Urinary bladder (tissue), 4 donors: Measurements from ENCODE around the gene TYW1B. TPM values are rescaled to one million over a fixed set of nuclear protein-coding genes. Genes with fewer than 3 reads are reported as not detected.
"Not testable (repeated sequence)": the region's sequence is repeated elsewhere in the genome, so short reads cannot be mapped to it uniquely, and the experiment has no call there.

Experiments
- DNase-seq: peaks from one replicate; pipeline ENCODE4 v3.0.0-alpha.2; 2015; ENCODE audit errors: extremely low spot score
- H3K27ac ChIP-seq: one replicate; pipeline ENCODE4 v1.5.1; 2013; ENCODE audit warnings: low read depth, mild to moderate bottlenecking, moderate library complexity
- H3K36me3 ChIP-seq: one replicate; pipeline ENCODE4 v1.6.1; 2013; ENCODE audit warnings: mild to moderate bottlenecking, moderate library complexity; ENCODE audit not compliant: insufficient read depth
- H3K4me1 ChIP-seq: one replicate; pipeline ENCODE4 v1.6.1; 2013; ENCODE audit warnings: mild to moderate bottlenecking, moderate library complexity; ENCODE audit not compliant: insufficient read depth
- H3K4me3 ChIP-seq: one replicate; pipeline ENCODE4 v1.5.1; 2013; ENCODE audit warnings: low read depth, low read length
- WGBS: extraction: QIAGEN DNeasy Blood & Tissue Kit; methylation state at CpG from one replicate; pipeline ENCODE4 v1.1.7; 2013; 5-methylcytosine and 5-hydroxymethylcytosine counted together
- polyA plus RNA-seq: library from polyadenylated mRNA; stranded (reverse); fragments of 200-250 nt; gene quantifications from one replicate; pipeline ENCODE4 v1.2.3, GENCODE V29; 2013
- total RNA-seq: library from RNA; depleted of rRNA; stranded (reverse); fragments of >200 nt; gene quantifications from one replicate; pipeline ENCODE4 v1.2.3, GENCODE V29; 2014
- donor health status: healthy with polysubstance abuse.
- donor health status: healthy.

The TYW1B gene
- total and polyA plus RNA-seq, 2 donors, result 2.6 to 4.9 TPM

- DNase-seq, H3K27ac ChIP-seq, H3K4me1 ChIP-seq, H3K4me3 ChIP-seq, H3K36me3 ChIP-seq: not testable (repeated sequence)
- WGBS, result 26% methylated on average over 1 of the region's 1 CpG
These were observed 26.4 kb downstream of the TYW1B start for GRCh38 chr7:72801564-72801963.

- not testable (repeated sequence) for H3K4me1 ChIP-seq, H3K36me3 ChIP-seq, DNase-seq, H3K4me3 ChIP-seq, H3K27ac ChIP-seq
- 97% methylated on average over 2 of the region's 2 CpGs for WGBS
These were observed 32.6 kb downstream of the TYW1B start for GRCh38 chr7:72795401-72795800.

- Histone ChIP-seq H3K36me3 (no peaks in the 10 kb centered on the region), H3K4me1 (no peaks in the 10 kb centered on the region), H3K4me3 (no peak overlapping the region), H3K27ac (no peak overlapping the region)
- 93% methylated on average over 6 of the region's 6 CpGs for WGBS
- DNase-seq, result no peak
These were observed 34.2 kb downstream of the TYW1B start for GRCh38 chr7:72793791-72794190.

GRCh38 chr7:72790698-72791060 lies 37.3 kb downstream of the TYW1B start:
- not testable (repeated sequence) for H3K4me3 ChIP-seq, DNase-seq, H3K27ac ChIP-seq, H3K4me1 ChIP-seq, H3K36me3 ChIP-seq
- WGBS, result 87% methylated on average over 3 of the region's 3 CpGs

GRCh38 chr7:72790048-72790697 lies 37.8 kb downstream of the TYW1B start:
- H3K4me1 ChIP-seq, H3K36me3 ChIP-seq, H3K4me3 ChIP-seq, H3K27ac ChIP-seq, DNase-seq: not testable (repeated sequence)
- WGBS, result 84% methylated on average over 6 of the region's 6 CpGs

- H3K27ac ChIP-seq, result no peak overlapping the region
- H3K4me3 ChIP-seq, result no peak overlapping the region
- no peaks in the 10 kb centered on the region for H3K36me3 ChIP-seq
- H3K4me1 ChIP-seq, result no peaks in the 10 kb centered on the region
- no peak for DNase-seq
- WGBS, result 95% methylated on average over 8 of the region's 8 CpGs
These were observed 42.6 kb downstream of the TYW1B start for GRCh38 chr7:72785166-72785955.

- not testable (repeated sequence) for H3K36me3 ChIP-seq, H3K4me1 ChIP-seq, DNase-seq, H3K27ac ChIP-seq, H3K4me3 ChIP-seq
- WGBS, result 47% methylated on average over 4 of the region's 4 CpGs
These were observed 44.2 kb downstream of the TYW1B start for GRCh38 chr7:72783601-72784370.

GRCh38 chr7:72781631-72782030 lies 46.4 kb downstream of the TYW1B start:
- WGBS, result 89% methylated on average over 6 of the region's 6 CpGs
- DNase-seq, result no peak
- Histone ChIP-seq H3K27ac (no peak overlapping the region), H3K4me1 (no peaks in the 10 kb centered on the region), H3K36me3 (no peaks in the 10 kb centered on the region), H3K4me3 (no peak overlapping the region)

GRCh38 chr7:72781161-72781560 lies 46.8 kb downstream of the TYW1B start:
- no peak overlapping the region for H3K27ac ChIP-seq
- no peak overlapping the region for H3K4me3 ChIP-seq
- H3K36me3 ChIP-seq, result no peaks in the 10 kb centered on the region
- H3K4me1 ChIP-seq, result no peaks in the 10 kb centered on the region
- DNase-seq, result no peak
- WGBS, result 92% methylated on average over 8 of the region's 8 CpGs

GRCh38 chr7:72780289-72780894 lies 47.6 kb downstream of the TYW1B start:
- H3K4me1 ChIP-seq, H3K27ac ChIP-seq, H3K36me3 ChIP-seq, H3K4me3 ChIP-seq, DNase-seq: not testable (repeated sequence)
- 92% methylated on average over 5 of the region's 5 CpGs for WGBS

- DNase-seq, H3K4me1 ChIP-seq, H3K4me3 ChIP-seq, H3K36me3 ChIP-seq, H3K27ac ChIP-seq: not testable (repeated sequence)
- 93% methylated on average over 2 of the region's 2 CpGs for WGBS
These were observed 50.8 kb downstream of the TYW1B start for GRCh38 chr7:72777167-72777566.

- H3K36me3 ChIP-seq, H3K27ac ChIP-seq, H3K4me3 ChIP-seq, DNase-seq, H3K4me1 ChIP-seq: not testable (repeated sequence)
- 57% methylated on average over 2 of the region's 2 CpGs for WGBS
These were observed 55.4 kb downstream of the TYW1B start for GRCh38 chr7:72772627-72773026.

GRCh38 chr7:72766994-72767393 lies 61.0 kb downstream of the TYW1B start:
- WGBS, result 95% methylated on average over 5 of the region's 5 CpGs
- not testable (repeated sequence) for H3K27ac ChIP-seq, H3K4me3 ChIP-seq

More at GRCh38 chr7:72766994-72767393, 61.0 kb downstream of the TYW1B start:
- H3K36me3 ChIP-seq, H3K4me1 ChIP-seq, DNase-seq: not testable (repeated sequence)
